ENCODE measurements around the gene ART3. TPM values are rescaled to one million over a fixed set of nuclear protein-coding genes. Genes with fewer than 3 reads are reported as not detected.

The ART3 gene
- total and polyA plus RNA-seq, 9 of the 15 experiments (the other 6 are each of a cell fraction or from before 2014, with no cell fraction given): 0.69 to 1.4 (median 1.1) TPM; not detected in 1

GRCh38 chr4:76087007-76087769 is 12.7 kb downstream of the ART3 start (continued):
- TF ChIP-seq ZMIZ1 (IDR thresholded peaks at IDR 0.05; ENCODE audit: low read depth in 2 of 2, low read length in 2 of 2): no peak
- no peak for TF ChIP-seq ZC3H11A (IDR thresholded peaks at IDR 0.05; ENCODE audit: low read depth, low read length)
- no peak for TF ChIP-seq MAFK (IDR thresholded peaks at IDR 0.05; ENCODE audit: low read length)
- no peak for TF ChIP-seq ILK (tag; IDR thresholded peaks at IDR 0.05; ENCODE audit: borderline replicate concordance, low read depth)
- TF ChIP-seq FOXJ3 (CRISPR knock-in tag; IDR thresholded peaks at IDR 0.05): 0 out of 2 replicates have a peak, but pooled peaks have one; percentile 20
- no peak for TF ChIP-seq HNRNPLL (IDR thresholded peaks at IDR 0.05; ENCODE audit: low read depth, low read length, poor library complexity, severe bottlenecking)
- TF ChIP-seq IRF2 (CRISPR knock-in tag; IDR thresholded peaks at IDR 0.05): no peak
- TF ChIP-seq ELK3 (CRISPR knock-in tag; IDR thresholded peaks at IDR 0.05): no peak
- TF ChIP-seq RNF2 (IDR thresholded peaks at IDR 0.05): no peak
- no peak for TF ChIP-seq ZZZ3 (IDR thresholded peaks at IDR 0.05)
- no peak for TF ChIP-seq CHD4 (IDR thresholded peaks at IDR 0.05; ENCODE audit: insufficient read depth, insufficient replicate concordance, low read depth, low read length, poor library complexity, severe bottlenecking)
- no peak for TF ChIP-seq THRB (CRISPR knock-in tag; conservative IDR thresholded peaks at IDR 0.05)
- no peak for TF ChIP-seq ADNP (tag; IDR thresholded peaks at IDR 0.05)
- TF ChIP-seq STAT6 (CRISPR knock-in tag; IDR thresholded peaks at IDR 0.05): no peak
- peak; percentile 59 for TF ChIP-seq SMARCA4 (IDR thresholded peaks at IDR 0.05)
- TF ChIP-seq MYC (IDR thresholded peaks at IDR 0.05; ENCODE audit: low read depth, low read length): peak; percentile 95
- TF ChIP-seq MYC (CRISPR knock-in tag; IDR thresholded peaks at IDR 0.05; ENCODE audit: borderline replicate concordance, low read depth): no peak
